Right renal cortex interstitium (tissue), 3 donors: ENCODE results near the gene NAE1. TPM values are rescaled to one million over a fixed set of nuclear protein-coding genes. Genes with fewer than 3 reads are reported as not detected.
"Not testable (repeated sequence)": the region's sequence is repeated elsewhere in the genome, so short reads cannot be mapped to it uniquely, and the experiment has no call there.

Experiments used
- DNase-seq, 3 donors: peaks; one replicate each; pipeline ENCODE4 v3.0.0-alpha.2; 2013; ENCODE audit warnings: low read depth in 3 of 3, low spot score in 2 of 3
- polyA plus RNA-seq, 3 donors: library from polyadenylated mRNA; unstranded; fragments of 120-200 nt; gene quantifications; one replicate each; pipeline ENCODE4 v1.2.1, GENCODE V29; 2013; ENCODE audit not compliant: insufficient read length in 3 of 3

NAE1 gene
- polyA plus RNA-seq, result 10 to 100 TPM; 83.5 to 89.4 (median 84.9) TPM

DNA sequence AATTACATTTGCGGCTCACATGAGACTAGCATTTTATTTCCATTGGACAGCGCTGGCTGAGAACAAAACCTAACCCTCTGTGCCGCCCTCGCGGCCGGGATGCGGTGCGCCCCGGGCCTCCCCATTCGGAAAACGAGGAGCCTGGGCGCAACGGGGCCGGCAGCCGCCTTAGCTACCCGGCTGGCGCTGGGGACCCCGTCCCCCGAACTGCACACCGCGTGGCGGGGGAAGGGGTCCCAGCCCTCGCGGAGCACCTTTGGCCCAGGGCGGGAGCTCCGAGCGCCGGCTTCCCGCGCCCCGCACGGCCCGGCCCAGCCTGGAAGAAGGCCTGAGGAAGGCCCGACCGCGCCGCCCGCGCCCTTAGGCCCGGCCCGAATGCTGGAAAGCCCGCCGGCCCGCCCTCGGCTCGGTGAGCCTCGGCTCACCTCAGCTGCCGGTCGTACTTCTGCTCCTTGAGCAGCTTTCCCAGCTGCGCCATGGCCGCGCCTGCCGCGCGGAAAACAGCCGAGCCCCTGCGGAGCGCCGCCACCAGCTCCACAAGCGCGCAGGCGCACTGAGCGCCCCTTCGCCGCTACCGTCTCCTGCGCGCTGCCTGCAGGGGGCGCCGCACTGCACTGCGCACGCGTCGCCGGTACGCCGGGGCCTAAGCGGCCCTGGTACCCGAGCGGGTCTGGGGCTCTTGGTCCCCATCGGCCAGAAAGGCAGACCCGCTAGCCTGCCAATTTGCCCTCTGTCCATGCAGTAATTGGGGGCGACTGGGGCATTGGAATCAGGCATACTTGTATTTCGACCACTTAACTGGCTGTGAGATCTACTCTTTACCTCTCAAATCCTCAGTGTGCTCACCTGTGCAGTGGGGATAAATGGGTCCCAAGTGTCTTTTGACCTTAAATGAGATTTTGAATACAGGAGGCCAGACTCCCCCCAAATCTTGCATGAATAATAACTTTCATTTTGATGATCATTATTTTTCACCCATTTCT is at the start of gene NAE1:
TSS of gene NAE1 (minus strand) at position 555 of the 983 bp plus-strand sequence. CDS start at position 478, 77 bp downstream.
- DNase-seq, result peak; percentile 72 to 85 (median 80)

- no peak for DNase-seq
Measured at GRCh38 chr16:66878067-66878466, 47.3 kb upstream of the NAE1 start.

- DNase-seq, result no peak
Measured at GRCh38 chr16:66874079-66874775, 43.5 kb upstream of the NAE1 start.

- DNase-seq, result no peak
Measured at GRCh38 chr16:66873685-66874055, 42.9 kb upstream of the NAE1 start.

GRCh38 chr16:66872943-66873684 is 42.3 kb upstream of the NAE1 start:
- DNase-seq, result peak in 2 of 3 donors; percentile 50 to 59

DNA sequence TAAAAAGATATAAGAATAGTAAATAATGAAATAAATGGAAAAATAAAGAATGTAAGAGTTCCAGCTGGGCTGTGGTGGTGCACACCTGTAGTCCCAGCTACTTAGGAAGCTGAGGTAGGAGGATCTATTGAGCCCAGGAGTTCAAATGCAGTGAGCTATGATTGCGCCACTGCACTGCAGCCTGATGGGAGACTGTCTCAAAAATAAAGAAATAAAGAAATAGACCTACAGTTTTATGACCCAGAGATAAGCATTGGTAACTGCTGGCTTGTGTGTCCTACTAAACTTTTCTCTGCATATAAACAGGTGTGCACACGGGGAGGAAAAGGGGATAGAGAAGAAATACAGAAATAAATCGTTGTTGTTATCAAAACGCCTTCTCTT is 41.8 kb upstream of the NAE1 start:
- no peak for DNase-seq

DNA sequence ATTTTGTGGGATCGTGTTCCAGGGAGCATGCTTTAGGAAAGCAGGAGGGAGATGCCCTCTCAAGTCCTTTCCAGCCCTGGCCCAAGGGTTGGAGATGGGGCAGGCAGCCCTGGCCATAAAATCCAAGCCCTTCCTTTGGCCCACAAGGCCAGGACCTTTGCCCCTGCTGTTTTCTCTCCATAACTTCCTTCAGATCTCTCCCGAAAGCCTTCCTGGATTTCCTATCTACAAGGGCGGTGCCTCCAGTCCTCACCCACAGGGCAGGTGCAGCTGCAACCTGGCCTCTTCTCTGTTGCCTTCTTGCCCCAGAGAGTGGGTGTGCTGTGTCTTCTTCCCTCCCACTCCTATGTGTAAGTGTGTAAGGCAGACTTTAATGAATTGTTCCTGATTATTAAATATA is 41.1 kb upstream of the NAE1 start:
- DNase-seq, result no peak

DNA sequence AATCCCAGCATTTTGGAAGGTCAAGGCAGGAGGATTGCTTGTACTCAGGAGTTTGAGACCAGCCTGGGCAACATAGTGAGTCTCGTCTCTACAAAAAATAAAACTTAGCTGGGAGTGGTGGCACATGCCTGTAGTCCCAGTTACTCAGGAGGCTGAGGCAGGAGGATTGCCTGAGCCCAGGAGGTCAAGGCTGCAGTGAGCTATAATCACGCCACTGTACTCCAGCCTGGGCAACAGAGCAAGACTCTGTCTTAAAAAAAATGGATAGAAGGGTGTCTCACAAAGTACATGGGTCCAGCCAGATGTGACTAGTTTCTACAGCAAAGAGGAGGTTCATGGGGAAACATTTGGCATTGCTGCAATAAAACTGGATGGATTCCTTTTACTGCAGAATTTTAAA is 40.6 kb upstream of the NAE1 start:
- not testable (repeated sequence) for DNase-seq

- DNase-seq, result no peak
Measured at GRCh38 chr16:66869424-66869823, 38.6 kb upstream of the NAE1 start.

DNA sequence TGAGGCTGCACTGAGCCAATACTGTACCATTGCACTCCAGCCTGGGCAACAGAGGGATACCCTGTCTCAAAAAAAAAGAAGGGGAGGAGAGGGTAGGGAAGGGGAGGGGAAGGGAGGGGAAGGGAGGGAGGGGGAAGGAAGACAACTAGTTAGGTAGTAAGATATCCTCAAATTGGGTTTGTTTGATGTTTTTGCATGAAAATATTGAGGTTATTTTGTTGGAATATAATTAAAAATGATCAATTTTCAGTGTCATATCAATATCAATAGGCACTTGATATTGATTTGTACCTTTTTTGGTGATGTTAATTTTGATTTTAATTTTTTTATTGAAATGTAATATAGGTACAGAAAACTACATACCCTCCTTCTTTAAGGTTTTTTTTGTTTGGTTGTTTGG is 32.9 kb upstream of the NAE1 start:
- DNase-seq, result no peak

DNA sequence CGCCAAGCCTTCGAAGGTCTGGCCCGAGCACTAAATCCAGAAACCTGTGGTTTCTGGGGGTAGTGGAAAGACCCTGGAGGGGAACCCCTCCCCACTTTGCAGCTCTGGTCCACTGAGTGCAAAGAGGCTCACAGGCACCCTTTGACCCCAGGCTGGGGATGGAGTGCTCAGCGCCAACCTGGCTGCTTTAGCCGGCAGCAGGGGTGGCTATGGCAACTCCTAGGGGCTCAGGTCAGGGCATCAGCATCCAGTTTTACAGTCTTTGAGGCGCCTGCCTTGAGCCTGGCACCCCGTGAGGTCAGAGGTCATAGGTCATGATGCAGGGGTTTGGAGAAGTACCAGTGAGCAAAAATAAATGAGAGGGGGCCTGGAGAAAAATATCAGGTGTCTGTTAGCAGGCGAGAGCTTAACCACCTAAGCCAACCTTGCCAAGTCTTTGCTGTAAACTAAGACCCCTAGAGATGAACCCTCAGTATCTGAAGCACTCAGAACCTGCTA is 31.3 kb upstream of the NAE1 start:
- DNase-seq, result no peak

DNA sequence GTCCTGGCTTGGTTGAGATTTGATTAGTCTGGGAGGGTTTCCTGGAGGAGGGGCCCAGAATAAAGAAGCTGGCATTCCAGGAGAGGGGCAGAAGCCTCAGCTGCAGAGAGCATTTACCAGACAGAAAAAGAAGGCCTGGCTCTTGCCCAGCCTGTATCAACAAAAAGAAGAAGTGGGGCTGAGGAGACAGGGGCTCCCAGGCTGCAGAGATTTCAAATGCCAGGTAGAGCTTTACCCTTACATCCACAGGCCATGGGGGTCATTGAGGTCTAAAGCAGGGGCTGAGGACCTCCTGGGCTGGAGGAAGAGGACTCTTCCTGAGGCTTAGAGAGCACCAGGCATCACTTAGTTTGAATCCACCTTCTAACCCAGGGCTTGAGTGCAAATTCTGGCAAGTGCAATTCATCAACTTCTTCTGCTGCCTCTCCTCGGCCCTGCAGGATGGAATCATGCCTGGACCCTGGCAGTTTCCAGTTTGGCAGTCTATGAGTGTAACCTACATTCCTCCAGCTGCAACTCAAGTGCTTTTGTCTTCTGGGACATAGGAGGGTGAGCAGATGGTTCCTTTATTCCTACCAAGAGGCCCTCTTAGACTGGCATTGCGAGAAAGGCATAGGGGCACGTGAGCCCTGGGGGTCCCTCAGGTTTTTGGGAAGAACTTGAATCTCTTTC is 28.8 kb upstream of the NAE1 start:
- no peak for DNase-seq

DNA sequence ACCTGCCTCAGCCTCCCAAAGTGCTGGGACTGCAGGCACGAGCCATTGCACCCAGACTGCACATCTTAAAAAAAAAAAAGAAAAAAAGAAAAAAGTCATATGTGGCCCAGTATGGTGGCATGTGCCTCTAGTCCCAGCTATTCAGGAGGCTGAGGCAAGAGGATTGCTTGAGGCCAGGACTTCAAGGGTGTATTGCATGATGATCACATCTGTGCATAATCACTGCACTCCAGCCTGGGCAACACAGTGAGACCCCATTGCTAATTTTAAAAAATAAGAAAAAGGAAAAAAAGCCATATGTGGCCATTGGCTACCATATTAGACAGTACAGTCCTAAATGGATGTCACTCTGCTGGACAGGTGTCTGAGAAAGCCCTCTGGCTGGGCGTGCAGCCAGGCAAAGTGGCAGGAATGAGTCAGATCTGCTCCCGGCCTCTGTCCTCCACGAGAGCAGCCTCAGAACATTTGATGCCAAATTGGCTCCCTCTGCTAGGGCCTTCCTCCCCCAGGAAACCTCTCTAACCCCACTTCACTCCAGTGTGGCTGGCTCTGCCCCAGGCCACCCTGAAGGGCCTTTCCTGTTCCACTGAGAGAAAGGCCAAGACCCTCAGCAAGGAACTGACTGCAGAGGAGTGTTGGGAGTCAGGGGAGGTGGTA is 28.1 kb upstream of the NAE1 start:
- no peak for DNase-seq

- no peak for DNase-seq
Measured at GRCh38 chr16:66857437-66857836, 26.7 kb upstream of the NAE1 start.

DNA sequence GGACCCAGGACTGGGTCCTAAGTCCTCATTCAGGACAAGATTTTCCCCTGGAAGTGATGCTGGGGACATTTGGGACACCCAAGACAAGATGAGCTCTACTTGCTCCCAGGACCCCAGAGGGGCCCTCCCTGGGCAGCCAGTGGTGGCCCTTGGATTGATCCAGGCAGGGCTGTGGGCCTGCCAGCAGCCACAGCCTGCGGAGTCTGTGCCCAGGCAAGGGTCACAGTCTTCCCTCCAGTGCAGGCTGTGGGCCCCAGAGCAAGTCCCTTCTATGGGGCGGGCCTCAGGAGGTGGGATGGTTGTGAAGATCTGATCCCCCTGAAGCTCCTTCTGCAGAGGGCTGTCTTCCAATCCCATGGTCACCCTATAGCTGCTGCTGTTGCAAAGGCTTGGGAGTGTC is 26.0 kb upstream of the NAE1 start:
- DNase-seq, result no peak

- no peak for DNase-seq
Measured at GRCh38 chr16:66856184-66856730, 25.5 kb upstream of the NAE1 start.

- DNase-seq, result no peak
Measured at GRCh38 chr16:66853261-66854139, 22.7 kb upstream of the NAE1 start.

DNA sequence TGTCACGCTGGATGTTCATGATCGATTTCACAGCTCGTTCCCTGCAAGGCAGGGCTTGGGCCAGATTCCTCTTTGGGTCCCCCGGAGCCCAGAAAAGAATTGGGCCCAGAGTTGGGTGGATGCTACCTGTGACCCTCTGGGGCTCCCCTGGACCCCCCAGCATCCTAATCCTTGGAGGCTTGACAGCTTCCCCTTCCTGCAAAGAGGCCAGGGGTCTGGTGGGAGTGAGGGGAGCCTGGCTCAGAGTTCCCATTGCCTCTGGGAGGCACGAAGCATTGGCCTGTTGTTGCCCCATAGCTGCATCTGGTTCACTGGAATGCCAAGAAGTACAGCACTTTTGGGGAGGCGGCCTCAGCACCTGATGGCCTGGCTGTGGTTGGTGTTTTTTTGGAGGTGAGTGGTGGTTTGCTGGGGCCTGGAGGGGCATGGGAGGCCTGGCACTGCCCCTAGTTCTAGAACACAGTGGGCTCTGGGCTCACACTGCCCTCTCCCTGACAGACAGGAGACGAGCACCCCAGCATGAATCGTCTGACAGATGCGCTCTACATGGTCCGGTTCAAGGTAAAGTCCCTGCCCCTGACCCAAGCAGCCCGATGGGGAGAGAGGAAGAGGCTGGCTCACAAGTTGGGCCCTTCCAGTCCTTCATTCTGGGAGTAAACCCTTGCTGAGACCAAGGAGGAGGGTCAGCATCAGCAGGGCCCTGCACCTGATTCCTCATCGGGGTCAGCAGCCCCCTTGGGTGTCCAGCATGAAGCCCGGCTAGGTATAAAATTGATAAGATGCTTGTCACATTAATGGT is 20.6 kb upstream of the NAE1 start:
- no peak for DNase-seq
